Measurements from ENCODE around the gene FUT4. TPM values are rescaled to one million over a fixed set of nuclear protein-coding genes. Genes with fewer than 3 reads are reported as not detected.

FUT4 gene
- total RNA-seq, 1 experiment from 2014 or later: 7.7 TPM

DNA sequence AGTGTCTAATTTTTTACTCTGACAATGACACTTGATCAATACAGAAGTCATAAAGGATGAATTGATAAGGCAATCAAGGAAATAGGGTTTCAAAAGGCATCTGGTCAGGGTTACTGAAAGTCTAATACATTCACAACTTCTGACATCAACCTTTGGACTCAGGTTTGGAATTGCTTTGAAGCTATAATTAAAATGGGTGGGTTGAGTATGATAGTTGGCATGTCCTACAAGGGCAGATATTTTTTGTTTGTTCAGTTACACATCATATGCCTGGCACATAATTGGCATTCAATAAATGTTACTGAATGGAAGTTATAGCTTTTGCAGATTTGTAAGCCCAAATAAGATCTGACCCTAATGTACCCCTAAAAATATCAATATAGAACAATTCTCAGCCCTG, 7.3 kb upstream of the FUT4 start (continued):
- TF ChIP-seq, protein P1, sequence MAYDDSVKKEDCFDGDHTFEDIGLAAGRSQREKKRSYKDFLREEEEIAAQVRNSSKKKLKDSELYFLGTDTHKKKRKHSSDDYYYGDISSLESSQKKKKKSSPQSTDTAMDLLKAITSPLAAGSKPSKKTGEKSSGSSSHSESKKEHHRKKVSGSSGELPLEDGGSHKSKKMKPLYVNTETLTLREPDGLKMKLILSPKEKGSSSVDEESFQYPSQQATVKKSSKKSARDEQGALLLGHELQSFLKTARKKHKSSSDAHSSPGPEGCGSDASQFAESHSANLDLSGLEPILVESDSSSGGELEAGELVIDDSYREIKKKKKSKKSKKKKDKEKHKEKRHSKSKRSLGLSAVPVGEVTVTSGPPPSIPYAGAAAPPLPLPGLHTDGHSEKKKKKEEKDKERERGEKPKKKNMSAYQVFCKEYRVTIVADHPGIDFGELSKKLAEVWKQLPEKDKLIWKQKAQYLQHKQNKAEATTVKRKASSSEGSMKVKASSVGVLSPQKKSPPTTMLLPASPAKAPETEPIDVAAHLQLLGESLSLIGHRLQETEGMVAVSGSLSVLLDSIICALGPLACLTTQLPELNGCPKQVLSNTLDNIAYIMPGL (CRISPR knock-in tag; IDR thresholded peaks at IDR 0.05): no peak

DNA sequence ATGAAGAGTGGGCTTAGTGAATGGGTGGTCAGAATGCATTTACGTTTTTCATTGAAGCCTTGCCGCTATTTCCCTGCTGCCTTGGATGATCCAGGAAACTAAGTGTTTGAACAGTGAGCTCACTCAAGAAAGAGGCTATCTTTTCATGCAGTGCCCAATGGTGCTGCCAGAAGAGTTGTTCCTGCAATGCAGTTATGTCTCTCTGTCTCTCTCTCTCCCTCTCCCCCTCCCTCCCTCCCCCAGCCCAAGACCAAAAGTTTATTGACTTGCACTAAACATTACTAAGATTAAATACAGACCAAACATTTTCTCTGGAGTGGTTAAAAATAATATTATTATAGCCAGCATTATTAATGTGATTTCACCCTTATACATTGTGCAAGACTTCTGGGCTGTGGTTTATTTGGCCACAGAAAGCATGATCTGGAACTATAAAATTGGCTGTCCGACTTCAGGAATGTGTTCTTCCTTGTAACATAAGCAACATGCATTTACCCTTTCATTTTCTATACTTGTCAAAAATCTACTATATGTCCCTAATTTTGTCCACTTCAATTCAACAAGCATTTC, 6.6 kb upstream of the FUT4 start:
- Mint-ChIP-seq H3K36me3 (no peaks in the 10 kb centered on the region), H3K9me3 (no peaks in the 10 kb centered on the region), H3K27me3 (ENCODE audit: low read depth) (peaks cover 10% of the 10 kb centered on the region), H3K4me1 (peaks cover 6% of the 10 kb centered on the region; the same call in 1 of the 2 replicates), H3K4me3 (no peak overlapping the region), H3K27ac (no peak overlapping the region)
- TF ChIP-seq, protein P2, sequence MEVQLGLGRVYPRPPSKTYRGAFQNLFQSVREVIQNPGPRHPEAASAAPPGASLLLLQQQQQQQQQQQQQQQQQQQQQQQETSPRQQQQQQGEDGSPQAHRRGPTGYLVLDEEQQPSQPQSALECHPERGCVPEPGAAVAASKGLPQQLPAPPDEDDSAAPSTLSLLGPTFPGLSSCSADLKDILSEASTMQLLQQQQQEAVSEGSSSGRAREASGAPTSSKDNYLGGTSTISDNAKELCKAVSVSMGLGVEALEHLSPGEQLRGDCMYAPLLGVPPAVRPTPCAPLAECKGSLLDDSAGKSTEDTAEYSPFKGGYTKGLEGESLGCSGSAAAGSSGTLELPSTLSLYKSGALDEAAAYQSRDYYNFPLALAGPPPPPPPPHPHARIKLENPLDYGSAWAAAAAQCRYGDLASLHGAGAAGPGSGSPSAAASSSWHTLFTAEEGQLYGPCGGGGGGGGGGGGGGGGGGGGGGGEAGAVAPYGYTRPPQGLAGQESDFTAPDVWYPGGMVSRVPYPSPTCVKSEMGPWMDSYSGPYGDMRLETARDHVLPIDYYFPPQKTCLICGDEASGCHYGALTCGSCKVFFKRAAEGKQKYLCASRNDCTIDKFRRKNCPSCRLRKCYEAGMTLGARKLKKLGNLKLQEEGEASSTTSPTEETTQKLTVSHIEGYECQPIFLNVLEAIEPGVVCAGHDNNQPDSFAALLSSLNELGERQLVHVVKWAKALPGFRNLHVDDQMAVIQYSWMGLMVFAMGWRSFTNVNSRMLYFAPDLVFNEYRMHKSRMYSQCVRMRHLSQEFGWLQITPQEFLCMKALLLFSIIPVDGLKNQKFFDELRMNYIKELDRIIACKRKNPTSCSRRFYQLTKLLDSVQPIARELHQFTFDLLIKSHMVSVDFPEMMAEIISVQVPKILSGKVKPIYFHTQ (CRISPR knock-in tag; IDR thresholded peaks at IDR 0.05): no peak
- TF ChIP-seq, protein P3, sequence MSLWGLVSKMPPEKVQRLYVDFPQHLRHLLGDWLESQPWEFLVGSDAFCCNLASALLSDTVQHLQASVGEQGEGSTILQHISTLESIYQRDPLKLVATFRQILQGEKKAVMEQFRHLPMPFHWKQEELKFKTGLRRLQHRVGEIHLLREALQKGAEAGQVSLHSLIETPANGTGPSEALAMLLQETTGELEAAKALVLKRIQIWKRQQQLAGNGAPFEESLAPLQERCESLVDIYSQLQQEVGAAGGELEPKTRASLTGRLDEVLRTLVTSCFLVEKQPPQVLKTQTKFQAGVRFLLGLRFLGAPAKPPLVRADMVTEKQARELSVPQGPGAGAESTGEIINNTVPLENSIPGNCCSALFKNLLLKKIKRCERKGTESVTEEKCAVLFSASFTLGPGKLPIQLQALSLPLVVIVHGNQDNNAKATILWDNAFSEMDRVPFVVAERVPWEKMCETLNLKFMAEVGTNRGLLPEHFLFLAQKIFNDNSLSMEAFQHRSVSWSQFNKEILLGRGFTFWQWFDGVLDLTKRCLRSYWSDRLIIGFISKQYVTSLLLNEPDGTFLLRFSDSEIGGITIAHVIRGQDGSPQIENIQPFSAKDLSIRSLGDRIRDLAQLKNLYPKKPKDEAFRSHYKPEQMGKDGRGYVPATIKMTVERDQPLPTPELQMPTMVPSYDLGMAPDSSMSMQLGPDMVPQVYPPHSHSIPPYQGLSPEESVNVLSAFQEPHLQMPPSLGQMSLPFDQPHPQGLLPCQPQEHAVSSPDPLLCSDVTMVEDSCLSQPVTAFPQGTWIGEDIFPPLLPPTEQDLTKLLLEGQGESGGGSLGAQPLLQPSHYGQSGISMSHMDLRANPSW (CRISPR knock-in tag; conservative IDR thresholded peaks at IDR 0.05; ENCODE audit: low read depth): no peak
- TF ChIP-seq ZNF317 (CRISPR knock-in tag; IDR thresholded peaks at IDR 0.05; ENCODE audit: borderline replicate concordance, low read depth): no peak
- no peak for TF ChIP-seq MYBL2 (CRISPR knock-in tag; IDR thresholded peaks at IDR 0.05)
- TF ChIP-seq, protein P4, sequence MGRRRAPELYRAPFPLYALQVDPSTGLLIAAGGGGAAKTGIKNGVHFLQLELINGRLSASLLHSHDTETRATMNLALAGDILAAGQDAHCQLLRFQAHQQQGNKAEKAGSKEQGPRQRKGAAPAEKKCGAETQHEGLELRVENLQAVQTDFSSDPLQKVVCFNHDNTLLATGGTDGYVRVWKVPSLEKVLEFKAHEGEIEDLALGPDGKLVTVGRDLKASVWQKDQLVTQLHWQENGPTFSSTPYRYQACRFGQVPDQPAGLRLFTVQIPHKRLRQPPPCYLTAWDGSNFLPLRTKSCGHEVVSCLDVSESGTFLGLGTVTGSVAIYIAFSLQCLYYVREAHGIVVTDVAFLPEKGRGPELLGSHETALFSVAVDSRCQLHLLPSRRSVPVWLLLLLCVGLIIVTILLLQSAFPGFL (CRISPR knock-in tag; IDR thresholded peaks at IDR 0.05; ENCODE audit: borderline replicate concordance): no peak
- no peak for TF ChIP-seq TEAD4 (CRISPR knock-in tag; IDR thresholded peaks at IDR 0.05)
- TF ChIP-seq FOXJ3 (CRISPR knock-in tag; IDR thresholded peaks at IDR 0.05; ENCODE audit: borderline replicate concordance): no peak
- no peak for TF ChIP-seq GRHL2 (CRISPR knock-in tag; IDR thresholded peaks at IDR 0.05; ENCODE audit: insufficient replicate concordance, severe bottlenecking)
- no peak for TF ChIP-seq ZNF121 (CRISPR knock-in tag; IDR thresholded peaks at IDR 0.05)
- TF ChIP-seq ZNF138 (CRISPR knock-in tag; conservative IDR thresholded peaks at IDR 0.05): no peak
- TF ChIP-seq RELA (CRISPR knock-in tag; IDR thresholded peaks at IDR 0.05; ENCODE audit: borderline replicate concordance): no peak
- TF ChIP-seq ETV6 (CRISPR knock-in tag; IDR thresholded peaks at IDR 0.05): no peak
- TF ChIP-seq, protein P5, sequence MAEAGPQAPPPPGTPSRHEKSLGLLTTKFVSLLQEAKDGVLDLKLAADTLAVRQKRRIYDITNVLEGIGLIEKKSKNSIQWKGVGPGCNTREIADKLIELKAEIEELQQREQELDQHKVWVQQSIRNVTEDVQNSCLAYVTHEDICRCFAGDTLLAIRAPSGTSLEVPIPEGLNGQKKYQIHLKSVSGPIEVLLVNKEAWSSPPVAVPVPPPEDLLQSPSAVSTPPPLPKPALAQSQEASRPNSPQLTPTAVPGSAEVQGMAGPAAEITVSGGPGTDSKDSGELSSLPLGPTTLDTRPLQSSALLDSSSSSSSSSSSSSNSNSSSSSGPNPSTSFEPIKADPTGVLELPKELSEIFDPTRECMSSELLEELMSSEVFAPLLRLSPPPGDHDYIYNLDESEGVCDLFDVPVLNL (CRISPR knock-in tag; IDR thresholded peaks at IDR 0.05; ENCODE audit: borderline replicate concordance, low read depth): no peak
- no peak for TF ChIP-seq NR2C2 (CRISPR knock-in tag; IDR thresholded peaks at IDR 0.05)
- TF ChIP-seq NR1H2 (CRISPR knock-in tag; IDR thresholded peaks at IDR 0.05): no peak
- no peak for TF ChIP-seq NFYB (CRISPR knock-in tag; conservative IDR thresholded peaks at IDR 0.05; ENCODE audit: low read depth)
- TF ChIP-seq FOXK1 (CRISPR knock-in tag; IDR thresholded peaks at IDR 0.05): no peak
- TF ChIP-seq, protein P6, sequence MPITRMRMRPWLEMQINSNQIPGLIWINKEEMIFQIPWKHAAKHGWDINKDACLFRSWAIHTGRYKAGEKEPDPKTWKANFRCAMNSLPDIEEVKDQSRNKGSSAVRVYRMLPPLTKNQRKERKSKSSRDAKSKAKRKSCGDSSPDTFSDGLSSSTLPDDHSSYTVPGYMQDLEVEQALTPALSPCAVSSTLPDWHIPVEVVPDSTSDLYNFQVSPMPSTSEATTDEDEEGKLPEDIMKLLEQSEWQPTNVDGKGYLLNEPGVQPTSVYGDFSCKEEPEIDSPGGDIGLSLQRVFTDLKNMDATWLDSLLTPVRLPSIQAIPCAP (CRISPR knock-in tag; IDR thresholded peaks at IDR 0.05): no peak
- no peak for DNase-seq (ENCODE audit: low spot score)
- POLR2A ChIA-PET: no interaction called here
- CTCF ChIA-PET: no interaction called here
- ATAC-seq: no peak

All from WTC11 (cell line).